H1 (cell line): ENCODE results near the gene KLF13. TPM values are rescaled to one million over a fixed set of nuclear protein-coding genes. Genes with fewer than 3 reads are reported as not detected.

Experiments used
- CTBP2 ChIP-seq: IDR thresholded peaks from 2 replicates; pipeline ENCODE4 v1.7.0; 2011; ENCODE audit warnings: borderline replicate concordance, mild to moderate bottlenecking, moderate library complexity, mixed read lengths, low read length; ENCODE audit not compliant: insufficient read depth, insufficient read length
- E2F6 ChIP-seq: IDR thresholded peaks from 2 replicates; pipeline ENCODE4 v1.6.1; 2012; ENCODE audit warnings: inconsistent platforms
- EZH2 ChIP-seq: fragments of 200-600 bp; sonication (generic); IDR thresholded peaks from 2 replicates; pipeline ENCODE4 v1.7.1; 2012; ENCODE audit warnings: low read depth, mild to moderate bottlenecking, moderate library complexity, low read length, inconsistent platforms; ENCODE audit not compliant: severe bottlenecking
- GABPA ChIP-seq: IDR thresholded peaks from 2 replicates; pipeline ENCODE4 v1.6.1; 2011; ENCODE audit warnings: mild to moderate bottlenecking, low read length, moderate library complexity, borderline replicate concordance; ENCODE audit not compliant: insufficient read depth
- GTF2F1 ChIP-seq: IDR thresholded peaks from 2 replicates; pipeline ENCODE4 v1.6.1; 2012; ENCODE audit warnings: low read depth, low read length, improper control_type of control experiment, borderline replicate concordance
- JUND ChIP-seq: IDR thresholded peaks from 2 replicates; pipeline ENCODE4 v1.6.1; 2011; ENCODE audit warnings: mild to moderate bottlenecking, improper control_type of control experiment, low read length
- MAX ChIP-seq: IDR thresholded peaks from 2 replicates; pipeline ENCODE4 v1.6.1; 2012; ENCODE audit warnings: inconsistent platforms
- RAD21 ChIP-seq, 2 experiments: IDR thresholded peaks in 1 of 2; conservative IDR thresholded peaks in 1 of 2; 2 replicates each; pipeline ENCODE4 v1.6.1; 2011; ENCODE audit warnings: low read depth in 2 of 2, low read length in 2 of 2, improper control_type of control experiment in 1 of 2, inconsistent platforms in 1 of 2, mild to moderate bottlenecking in 1 of 2, moderate library complexity in 1 of 2
- RNF2 ChIP-seq: fragments of 200-900, 300-1000 bp; sonication (generic); IDR thresholded peaks from 2 replicates; pipeline ENCODE4 v1.7.1; 2016; ENCODE audit warnings: borderline replicate concordance, low read depth, mild to moderate bottlenecking, antibody characterized with exemption, low read length; ENCODE audit not compliant: poor library complexity, severe bottlenecking; ENCODE audit errors: missing control alignments
- SAP30 ChIP-seq: fragments of 300-600 bp; sonication (generic); IDR thresholded peaks from 2 replicates; pipeline ENCODE4 v1.7.1; 2012; ENCODE audit warnings: low read length, moderate library complexity, mild to moderate bottlenecking, inconsistent platforms; ENCODE audit not compliant: insufficient read depth, insufficient replicate concordance
- SIN3A ChIP-seq, 2 experiments: IDR thresholded peaks in 1 of 2; conservative IDR thresholded peaks in 1 of 2; 2 replicates each; pipeline ENCODE4 v1.6.1; 2011 to 2012; ENCODE audit warnings: low read length in 2 of 2, improper control_type of control experiment in 1 of 2, low read depth in 1 of 2, mild to moderate bottlenecking in 1 of 2
- TCF12 ChIP-seq: IDR thresholded peaks from 2 replicates; pipeline ENCODE4 v1.6.1; 2011; ENCODE audit warnings: low read depth, mild to moderate bottlenecking, low read length
- polyA plus RNA-seq, 7 experiments: library from polyadenylated mRNA; depleted of rRNA in 3 of 7; stranded (reverse) in 5 of 7; unstranded in 2 of 7; fragments of >200 nt in 5 of 7; fragments of 200-250 nt in 2 of 7; gene quantifications; 1 replicate in 5 of 7; 2 replicates in 1 of 7; 4 replicates in 1 of 7; pipeline versions ENCODE4 v1.2.1 to v1.2.3, GENCODE V29; 2011 to 2013; ENCODE audit warnings: missing spikeins in 2 of 7, mixed read lengths in 2 of 7
- total RNA-seq: library from RNA; stranded (reverse); fragmentation: NEBNext Ultra II Directional; extraction: Animal tissue kit (Norgen Biotek cat#: 25700); gene quantifications from 2 replicates; pipeline ENCODE4 v1.2.1, GENCODE V29; 2021

Gene KLF13
- total and polyA plus RNA-seq, 2 of the 8 experiments (the other 6 are each of a cell fraction or from before 2014, with no cell fraction given) = 18.3 to 33.4 TPM

GRCh38 chr15:31306426-31307269 is 20.0 kb upstream of the KLF13 start (continued):
- TF ChIP-seq GTF2F1 = no peak
- 0 out of 2 replicates have a peak, but pooled peaks have one; percentile 65 for TF ChIP-seq TCF12
- TF ChIP-seq SAP30 = no peak
- TF ChIP-seq RNF2 = no peak
- peak; percentile 91 for TF ChIP-seq CTBP2
- TF ChIP-seq EZH2 = peak; percentile 18
- peak; percentile 95 for TF ChIP-seq E2F6
- TF ChIP-seq SIN3A (conservative IDR thresholded peaks at IDR 0.05 in 1 of 2, IDR thresholded peaks at IDR 0.05 in 1 of 2; ENCODE audit: low read depth in 1 of 2, low read length in 2 of 2) = peak in 1 of 2 experiments; percentile 1; a peak in 1 of 4 replicates
- no peak; the same call in 1 of the 2 replicates for TF ChIP-seq GABPA
- TF ChIP-seq RAD21 (IDR thresholded peaks at IDR 0.05 in 1 of 2, conservative IDR thresholded peaks at IDR 0.05 in 1 of 2; ENCODE audit: low read depth in 2 of 2, low read length in 2 of 2) = peak in 1 of 2 experiments; percentile 14; a peak in 1 of 4 replicates
- peak; percentile 97 for TF ChIP-seq MAX
- TF ChIP-seq JUND = peak; percentile 51; the same call in 1 of the 2 replicates
